Panc1 (cell line): Measurements from ENCODE around the gene CATSPER3.

Source experiments
- CTCF ChIP-seq: fragments of 450-650 bp; IDR thresholded peaks from 2 replicates; pipeline ENCODE4 v1.5.1; 2017; ENCODE audit warnings: mild to moderate bottlenecking
- POLR2AphosphoS5 ChIP-seq: IDR thresholded peaks from 2 replicates; pipeline ENCODE4 v1.6.1; 2012; ENCODE audit warnings: mild to moderate bottlenecking, low read depth, low read length, moderate library complexity
- REST ChIP-seq, 2 experiments: IDR thresholded peaks; 2 replicates each; pipeline ENCODE4 v1.6.1; 2011 to 2012; ENCODE audit warnings: low read depth in 2 of 2, control low read depth in 1 of 2, low read length in 1 of 2, mild to moderate bottlenecking in 1 of 2, moderate library complexity in 1 of 2; ENCODE audit not compliant: insufficient read depth in 1 of 2
- SIN3A ChIP-seq: IDR thresholded peaks from 2 replicates; pipeline ENCODE4 v1.6.1; 2012; ENCODE audit warnings: low read depth, mild to moderate bottlenecking, low read length, moderate library complexity, borderline replicate concordance; ENCODE audit not compliant: insufficient read depth

- TF ChIP-seq CTCF (no peak), REST (IDR thresholded peaks at IDR 0.05; ENCODE audit: insufficient read depth in 1 of 2, low read depth in 2 of 2, low read length in 1 of 2) (no peak), SIN3A (no peak), POLR2AphosphoS5 (no peak)
Measured at GRCh38 chr5:135026645-135027265, 59.0 kb downstream of the CATSPER3 start.
